Parathyroid adenoma (tissue), 2 donors: ENCODE data around the gene EMSY.

ENCODE experiments used
- H2AFZ ChIP-seq: fragments of 300-600 bp; sonication (generic); one replicate; pipeline ENCODE4 v1.7.0; 2017; ENCODE audit warnings: antibody characterized with exemption, mild to moderate bottlenecking
- H3K27ac ChIP-seq: fragments of 300-600 bp; sonication (generic); one replicate; pipeline ENCODE4 v1.7.0; 2017
- H3K27me3 ChIP-seq: fragments of 300-600 bp; sonication (generic); one replicate; pipeline ENCODE4 v1.7.0; 2017; ENCODE audit warnings: low read length; ENCODE audit not compliant: control insufficient read depth, insufficient read depth
- H3K36me3 ChIP-seq: fragments of 300-600 bp; sonication (generic); one replicate; pipeline ENCODE4 v1.7.0; 2017; ENCODE audit warnings: low read length; ENCODE audit not compliant: control insufficient read depth, insufficient read depth
- H3K4me1 ChIP-seq: fragments of 300-600 bp; sonication (generic); one replicate; pipeline ENCODE4 v1.7.0; 2017; ENCODE audit warnings: control low read depth
- H3K4me2 ChIP-seq: fragments of 300-600 bp; sonication (generic); one replicate; pipeline ENCODE4 v1.7.0; 2017; ENCODE audit warnings: low read length
- H3K4me3 ChIP-seq: fragments of 300-600 bp; sonication (generic); one replicate; pipeline ENCODE4 v1.7.0; 2017; ENCODE audit warnings: low read depth, low read length
- H3K79me2 ChIP-seq: fragments of 300-600 bp; sonication (generic); one replicate; pipeline ENCODE4 v1.7.0; 2017; ENCODE audit warnings: control low read depth
- H3K9ac ChIP-seq: fragments of 300-600 bp; sonication (generic); one replicate; pipeline ENCODE4 v1.7.0; 2017; ENCODE audit warnings: mild to moderate bottlenecking
- H3K9me3 ChIP-seq: fragments of 300-600 bp; sonication (generic); one replicate; pipeline ENCODE4 v1.7.0; 2017; ENCODE audit warnings: low read length; ENCODE audit not compliant: control insufficient read depth
- TF ChIP-seq, protein P1 (sequence below): fragments of 300-600 bp; sonication (generic); IDR thresholded peaks from one replicate; pipeline ENCODE4 v1.7.0; 2017; ENCODE audit warnings: antibody characterized with exemption, mild to moderate bottlenecking
- donor health status: primary hyperparathyroidism.

EMSY gene

DNA sequence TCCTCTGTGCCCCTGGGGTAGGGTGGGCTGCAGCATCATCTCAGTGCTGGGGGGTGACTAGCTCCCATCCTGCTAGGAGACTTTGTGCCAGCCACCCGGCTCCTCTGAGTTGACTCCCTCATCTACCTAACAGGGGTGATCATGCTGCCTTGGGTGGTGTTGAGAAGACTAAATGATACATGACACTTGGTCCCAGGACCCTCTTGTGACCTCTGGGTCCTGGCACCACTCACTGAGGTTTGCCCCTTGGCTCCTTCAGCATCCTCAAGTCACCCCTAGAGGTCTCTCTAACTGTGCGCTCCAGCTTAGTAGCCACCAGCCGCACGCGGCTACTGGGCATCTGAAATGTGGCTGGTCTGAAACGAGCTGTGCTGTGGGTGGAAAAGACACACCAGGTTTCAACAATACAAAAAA, 153.6 kb downstream of the EMSY start:
- Histone ChIP-seq H2AFZ (no peak overlapping the region), H3K36me3 (no peaks in the 10 kb centered on the region), H3K4me3 (no peak overlapping the region), H3K9ac (no peak overlapping the region), H3K9me3 (no peaks in the 10 kb centered on the region), H3K27ac (no peak overlapping the region), H3K27me3 (no peaks in the 10 kb centered on the region), H3K79me2 (no peaks in the 10 kb centered on the region), H3K4me2 (no peak overlapping the region), H3K4me1 (no peaks in the 10 kb centered on the region)
- TF ChIP-seq, protein P1, sequence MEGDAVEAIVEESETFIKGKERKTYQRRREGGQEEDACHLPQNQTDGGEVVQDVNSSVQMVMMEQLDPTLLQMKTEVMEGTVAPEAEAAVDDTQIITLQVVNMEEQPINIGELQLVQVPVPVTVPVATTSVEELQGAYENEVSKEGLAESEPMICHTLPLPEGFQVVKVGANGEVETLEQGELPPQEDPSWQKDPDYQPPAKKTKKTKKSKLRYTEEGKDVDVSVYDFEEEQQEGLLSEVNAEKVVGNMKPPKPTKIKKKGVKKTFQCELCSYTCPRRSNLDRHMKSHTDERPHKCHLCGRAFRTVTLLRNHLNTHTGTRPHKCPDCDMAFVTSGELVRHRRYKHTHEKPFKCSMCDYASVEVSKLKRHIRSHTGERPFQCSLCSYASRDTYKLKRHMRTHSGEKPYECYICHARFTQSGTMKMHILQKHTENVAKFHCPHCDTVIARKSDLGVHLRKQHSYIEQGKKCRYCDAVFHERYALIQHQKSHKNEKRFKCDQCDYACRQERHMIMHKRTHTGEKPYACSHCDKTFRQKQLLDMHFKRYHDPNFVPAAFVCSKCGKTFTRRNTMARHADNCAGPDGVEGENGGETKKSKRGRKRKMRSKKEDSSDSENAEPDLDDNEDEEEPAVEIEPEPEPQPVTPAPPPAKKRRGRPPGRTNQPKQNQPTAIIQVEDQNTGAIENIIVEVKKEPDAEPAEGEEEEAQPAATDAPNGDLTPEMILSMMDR: peak; percentile 14

DNA sequence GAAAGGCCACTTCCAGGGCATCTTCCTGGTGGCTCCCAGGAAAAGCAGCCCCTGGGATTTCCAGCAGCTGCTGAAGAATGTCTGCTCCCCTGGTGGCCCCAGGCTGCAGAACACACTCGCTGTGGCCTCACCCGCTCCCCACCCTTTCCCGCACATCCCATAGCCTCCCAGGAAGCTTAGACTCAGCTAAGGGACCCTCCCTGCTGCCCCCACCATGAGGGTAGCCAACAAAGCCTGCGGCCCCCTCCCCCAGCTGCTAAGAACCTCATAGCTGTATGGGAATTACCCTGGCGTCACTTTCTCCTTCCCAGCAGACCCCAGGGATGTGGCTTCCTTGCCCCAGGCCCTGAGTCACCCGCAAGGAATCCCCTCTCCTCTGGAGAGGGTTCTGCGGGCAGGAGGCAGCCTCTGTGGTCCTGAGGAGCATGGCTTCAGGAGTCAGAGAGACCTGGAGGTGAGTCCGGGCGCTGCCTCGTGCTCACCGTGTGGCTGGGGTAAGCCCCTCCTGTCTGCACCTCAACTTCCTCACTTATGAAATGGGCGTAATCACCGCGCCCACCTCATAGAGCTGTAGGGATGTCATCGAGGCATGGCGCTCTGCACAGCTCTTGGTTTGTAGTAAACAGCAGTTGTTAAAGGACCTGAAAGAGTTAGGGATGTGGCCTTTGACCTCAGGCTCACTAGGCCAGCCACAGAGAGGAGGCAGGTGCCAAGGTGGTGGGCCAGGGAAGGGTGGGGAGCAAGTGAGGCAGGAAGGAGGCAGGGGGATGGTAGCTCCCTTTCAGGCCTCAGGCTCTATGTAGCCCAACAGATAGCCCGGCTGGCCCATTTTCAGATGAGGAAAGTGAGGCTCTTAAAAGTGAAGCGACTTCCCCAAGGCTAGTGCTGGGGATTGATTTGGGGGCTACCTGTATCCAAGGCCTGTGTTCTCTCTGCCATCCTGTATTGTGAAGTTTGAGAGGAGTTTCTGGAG, 154.5 kb downstream of the EMSY start:
- TF ChIP-seq, protein P1: no peak
- H2AFZ ChIP-seq: no peak overlapping the region
- H3K36me3 ChIP-seq: no peaks in the 10 kb centered on the region
- H3K9me3 ChIP-seq: no peaks in the 10 kb centered on the region
- H3K4me3 ChIP-seq: no peak overlapping the region
- no peaks in the 10 kb centered on the region for H3K79me2 ChIP-seq
- no peak overlapping the region for H3K27ac ChIP-seq
- H3K4me2 ChIP-seq: no peak overlapping the region
- H3K4me1 ChIP-seq: no peaks in the 10 kb centered on the region
- H3K27me3 ChIP-seq: no peaks in the 10 kb centered on the region
- no peak overlapping the region for H3K9ac ChIP-seq

DNA sequence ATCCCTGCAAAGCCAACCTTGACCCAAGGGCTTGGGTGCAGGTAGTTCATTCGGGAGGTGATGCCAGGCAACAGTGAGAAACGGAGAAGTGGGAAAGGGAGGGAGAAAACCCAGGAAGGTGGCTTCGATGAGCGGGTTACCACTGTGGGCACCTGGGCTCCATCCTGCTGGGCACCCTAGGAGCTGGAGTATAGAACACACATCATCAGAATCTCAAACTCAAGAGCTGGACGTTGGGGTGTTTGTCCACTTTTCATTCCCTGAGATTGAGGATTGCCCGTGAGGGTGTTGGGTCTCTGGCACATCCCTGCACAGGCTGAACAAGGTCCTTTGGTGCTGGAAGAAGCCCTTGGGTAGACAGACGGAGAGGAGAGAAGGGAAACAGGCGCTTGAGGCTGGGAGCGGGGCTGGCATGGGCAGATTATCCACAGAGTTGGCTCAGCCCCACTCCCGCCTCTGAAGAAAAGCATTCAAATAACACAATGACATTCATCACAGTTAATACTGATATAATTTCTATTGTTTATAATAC, 155.4 kb downstream of the EMSY start:
- no peak overlapping the region for H2AFZ ChIP-seq
- no peaks in the 10 kb centered on the region for H3K9me3 ChIP-seq
- no peaks in the 10 kb centered on the region for H3K27me3 ChIP-seq
- no peak overlapping the region for H3K4me3 ChIP-seq
- no peaks in the 10 kb centered on the region for H3K79me2 ChIP-seq
- H3K36me3 ChIP-seq: no peaks in the 10 kb centered on the region
- H3K27ac ChIP-seq: no peak overlapping the region
- no peak overlapping the region for H3K9ac ChIP-seq
- TF ChIP-seq, protein P1: no peak
- H3K4me1 ChIP-seq: no peaks in the 10 kb centered on the region
- no peak overlapping the region for H3K4me2 ChIP-seq

DNA sequence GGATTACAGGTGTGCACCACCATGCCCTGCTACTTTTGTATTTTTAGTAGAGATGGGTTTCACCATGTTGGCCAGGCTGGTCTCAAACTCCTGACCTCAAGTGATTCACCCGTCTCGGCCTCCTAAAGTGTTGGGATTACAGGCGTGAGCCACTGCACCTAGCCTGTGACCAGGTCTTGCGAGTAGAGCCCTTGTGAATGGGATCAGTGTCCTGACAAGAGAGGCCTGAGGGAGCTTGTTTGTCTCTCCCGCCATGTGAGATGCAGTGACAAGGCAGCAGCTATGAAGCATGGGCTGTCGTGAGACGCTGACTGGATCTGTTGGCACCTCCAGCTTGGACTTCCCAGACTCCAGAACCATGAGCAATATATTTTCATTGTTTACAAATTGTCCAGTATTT, 156.5 kb downstream of the EMSY start:
- Histone ChIP-seq H3K36me3 (no peaks in the 10 kb centered on the region), H3K9me3 (no peaks in the 10 kb centered on the region), H3K9ac (no peak overlapping the region), H3K4me1 (no peaks in the 10 kb centered on the region), H3K4me2 (no peak overlapping the region), H3K4me3 (no peak overlapping the region), H3K27me3 (no peaks in the 10 kb centered on the region), H2AFZ (no peak overlapping the region), H3K27ac (no peak overlapping the region), H3K79me2 (no peaks in the 10 kb centered on the region)
- TF ChIP-seq, protein P1: no peak
